Measurements from ENCODE around the gene GSTP1. TPM values are rescaled to one million over a fixed set of nuclear protein-coding genes. Genes with fewer than 3 reads are reported as not detected.
"Not testable (repeated sequence)": the region's sequence is repeated elsewhere in the genome, so short reads cannot be mapped to it uniquely, and the experiment has no call there.

The GSTP1 gene
- total RNA-seq, 1 experiment from 2014 or later, result 192 TPM

GRCh38 chr11:67551127-67551526 is 32.5 kb upstream of the GSTP1 start:
- H3K36me3 ChIP-seq, result no peaks in the 10 kb centered on the region
- H3K27ac ChIP-seq, result no peak overlapping the region
- H3K27me3 ChIP-seq, result no peaks in the 10 kb centered on the region
- DNase-seq, result no peak
- H3K4me1 ChIP-seq, result no peaks in the 10 kb centered on the region
- H3K9me3 ChIP-seq (replicated peaks), result no peaks in the 10 kb centered on the region
- H3K4me3 ChIP-seq, result no peak overlapping the region

GRCh38 chr11:67551697-67552096 is 31.9 kb upstream of the GSTP1 start:
- not testable (repeated sequence) for H3K27me3 ChIP-seq; H3K4me3 ChIP-seq; H3K36me3 ChIP-seq; DNase-seq; H3K9me3 ChIP-seq (replicated peaks); H3K27ac ChIP-seq; H3K4me1 ChIP-seq

- DNase-seq, result no peak
- Histone ChIP-seq H3K4me1 (no peaks in the 10 kb centered on the region), H3K27me3 (no peaks in the 10 kb centered on the region), H3K36me3 (no peaks in the 10 kb centered on the region), H3K4me3 (no peak overlapping the region), H3K9me3 (replicated peaks) (no peaks in the 10 kb centered on the region), H3K27ac (no peak overlapping the region)
These were observed 27.4 kb upstream of the GSTP1 start for GRCh38 chr11:67556244-67556643.

- H3K4me3 ChIP-seq, result no peak overlapping the region
- H3K9me3 ChIP-seq (replicated peaks), result no peaks in the 10 kb centered on the region
- no peaks in the 10 kb centered on the region for H3K27me3 ChIP-seq
- no peaks in the 10 kb centered on the region for H3K36me3 ChIP-seq
- DNase-seq, result no peak
- peaks cover 4% of the 10 kb centered on the region for H3K4me1 ChIP-seq
- no peak overlapping the region for H3K27ac ChIP-seq
These were observed 25.4 kb upstream of the GSTP1 start for GRCh38 chr11:67558084-67558772.

- no peaks in the 10 kb centered on the region for H3K9me3 ChIP-seq (replicated peaks)
- peaks cover 12% of the 10 kb centered on the region for H3K4me1 ChIP-seq
- DNase-seq, result no peak
- no peaks in the 10 kb centered on the region for H3K27me3 ChIP-seq
- no peak overlapping the region for H3K4me3 ChIP-seq
- peak overlapping the region; percentile 86; the same call in 1 of the 2 replicates for H3K27ac ChIP-seq
- H3K36me3 ChIP-seq, result no peaks in the 10 kb centered on the region
These were observed 21.5 kb upstream of the GSTP1 start for GRCh38 chr11:67561971-67562619.

- peak overlapping the region; percentile 2; the same call in 1 of the 2 replicates for H3K4me3 ChIP-seq
- no peak for DNase-seq
- peak overlapping the region; percentile 86 for H3K27ac ChIP-seq
- no peaks in the 10 kb centered on the region for H3K9me3 ChIP-seq (replicated peaks)
- no peaks in the 10 kb centered on the region for H3K36me3 ChIP-seq
- H3K4me1 ChIP-seq, result peaks cover 12% of the 10 kb centered on the region
- H3K27me3 ChIP-seq, result no peaks in the 10 kb centered on the region
These were observed 20.5 kb upstream of the GSTP1 start for GRCh38 chr11:67562963-67563704.

- not testable (repeated sequence) for H3K9me3 ChIP-seq (replicated peaks); H3K36me3 ChIP-seq; H3K27me3 ChIP-seq
- Histone ChIP-seq H3K27ac (peak overlapping the region; percentile 86), H3K4me3 (peak overlapping the region; percentile 2; the same call in 1 of the 2 replicates), H3K4me1 (peaks cover 12% of the 10 kb centered on the region)
- DNase-seq, result peak; percentile 56 to 67
These were observed 19.9 kb upstream of the GSTP1 start for GRCh38 chr11:67563705-67564114.

GRCh38 chr11:67564230-67564629 is 19.4 kb upstream of the GSTP1 start:
- Histone ChIP-seq H3K4me1 (peaks cover 12% of the 10 kb centered on the region), H3K27ac (peak overlapping the region; percentile 86), H3K27me3 (no peaks in the 10 kb centered on the region), H3K9me3 (replicated peaks) (no peaks in the 10 kb centered on the region), H3K36me3 (no peaks in the 10 kb centered on the region), H3K4me3 (no peak overlapping the region)
- no peak for DNase-seq

- Histone ChIP-seq H3K4me3 (no peak overlapping the region), H3K36me3 (no peaks in the 10 kb centered on the region), H3K4me1 (no peaks in the 10 kb centered on the region), H3K27me3 (peaks cover 6% of the 10 kb centered on the region; the same call in 1 of the 2 replicates), H3K27ac (no peak overlapping the region), H3K9me3 (replicated peaks) (no peaks in the 10 kb centered on the region)
- DNase-seq, result peak in 1 of 2 experiments; percentile 25
These were observed 12.2 kb upstream of the GSTP1 start for GRCh38 chr11:67571443-67571842.

GRCh38 chr11:67572305-67572704 is 11.3 kb upstream of the GSTP1 start:
- Histone ChIP-seq H3K4me1 (no peaks in the 10 kb centered on the region), H3K27ac (no peak overlapping the region), H3K4me3 (no peak overlapping the region), H3K9me3 (replicated peaks) (no peaks in the 10 kb centered on the region), H3K27me3 (peaks cover 6% of the 10 kb centered on the region; the same call in 1 of the 2 replicates), H3K36me3 (no peaks in the 10 kb centered on the region)
- no peak for DNase-seq

GRCh38 chr11:67572747-67573419 is 10.7 kb upstream of the GSTP1 start:
- Histone ChIP-seq H3K9me3 (replicated peaks) (no peaks in the 10 kb centered on the region), H3K27me3 (peaks cover 6% of the 10 kb centered on the region; the same call in 1 of the 2 replicates), H3K4me3 (no peak overlapping the region), H3K36me3 (no peaks in the 10 kb centered on the region), H3K4me1 (no peaks in the 10 kb centered on the region), H3K27ac (no peak overlapping the region)
- peak; percentile 59 to 72 for DNase-seq

GRCh38 chr11:67574938-67575337 is 8.7 kb upstream of the GSTP1 start:
- Histone ChIP-seq H3K9me3 (replicated peaks) (no peaks in the 10 kb centered on the region), H3K27ac (no peak overlapping the region), H3K4me1 (0 out of 2 replicates have a peak, but pooled peaks cover 4% of the 10 kb centered on the region), H3K36me3 (no peaks in the 10 kb centered on the region), H3K4me3 (no peak overlapping the region), H3K27me3 (peaks cover 6% of the 10 kb centered on the region)
- no peak for DNase-seq

- Histone ChIP-seq H3K36me3 (no peaks in the 10 kb centered on the region), H3K4me3 (no peak overlapping the region), H3K4me1 (0 out of 2 replicates have a peak, but pooled peaks cover 4% of the 10 kb centered on the region), H3K27ac (no peak overlapping the region), H3K9me3 (replicated peaks) (no peaks in the 10 kb centered on the region), H3K27me3 (peaks cover 6% of the 10 kb centered on the region)
- no peak for DNase-seq
These were observed 6.7 kb upstream of the GSTP1 start for GRCh38 chr11:67576735-67577475.

- Histone ChIP-seq H3K27me3 (peaks cover 6% of the 10 kb centered on the region), H3K9me3 (replicated peaks) (no peaks in the 10 kb centered on the region), H3K27ac (no peak overlapping the region), H3K36me3 (no peaks in the 10 kb centered on the region), H3K4me1 (0 out of 2 replicates have a peak, but pooled peaks cover 4% of the 10 kb centered on the region), H3K4me3 (no peak overlapping the region)
- DNase-seq, result no peak
These were observed 5.7 kb upstream of the GSTP1 start for GRCh38 chr11:67577951-67578350.

Data from SJCRH30 (cell line).